ENCODE data around the gene TIRAP.

TIRAP gene

DNA sequence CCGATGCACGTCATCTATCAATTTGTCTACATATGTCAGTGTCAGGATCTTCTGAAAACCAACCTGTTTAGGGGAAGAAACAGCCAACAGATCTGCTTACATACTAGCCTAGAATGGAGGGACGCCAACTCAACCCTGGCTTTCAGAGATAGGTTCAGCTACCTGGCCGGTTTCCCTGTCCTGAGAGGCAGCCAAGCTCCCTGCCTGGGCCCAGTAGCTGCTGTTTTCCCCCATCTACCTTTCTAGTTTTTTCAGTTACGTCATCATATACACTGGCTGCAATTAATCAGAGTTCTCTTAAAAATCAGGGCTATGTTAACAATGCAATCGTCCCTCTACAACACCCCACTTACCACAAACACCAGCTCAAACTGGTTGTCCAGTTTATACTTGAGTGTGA, 15.2 kb upstream of the TIRAP start:
- peak overlapping the region; percentile 94 for H3K4me3 ChIP-seq (replicated peaks; ENCODE audit: low read depth, low read length)
- TF ChIP-seq, protein P1, sequence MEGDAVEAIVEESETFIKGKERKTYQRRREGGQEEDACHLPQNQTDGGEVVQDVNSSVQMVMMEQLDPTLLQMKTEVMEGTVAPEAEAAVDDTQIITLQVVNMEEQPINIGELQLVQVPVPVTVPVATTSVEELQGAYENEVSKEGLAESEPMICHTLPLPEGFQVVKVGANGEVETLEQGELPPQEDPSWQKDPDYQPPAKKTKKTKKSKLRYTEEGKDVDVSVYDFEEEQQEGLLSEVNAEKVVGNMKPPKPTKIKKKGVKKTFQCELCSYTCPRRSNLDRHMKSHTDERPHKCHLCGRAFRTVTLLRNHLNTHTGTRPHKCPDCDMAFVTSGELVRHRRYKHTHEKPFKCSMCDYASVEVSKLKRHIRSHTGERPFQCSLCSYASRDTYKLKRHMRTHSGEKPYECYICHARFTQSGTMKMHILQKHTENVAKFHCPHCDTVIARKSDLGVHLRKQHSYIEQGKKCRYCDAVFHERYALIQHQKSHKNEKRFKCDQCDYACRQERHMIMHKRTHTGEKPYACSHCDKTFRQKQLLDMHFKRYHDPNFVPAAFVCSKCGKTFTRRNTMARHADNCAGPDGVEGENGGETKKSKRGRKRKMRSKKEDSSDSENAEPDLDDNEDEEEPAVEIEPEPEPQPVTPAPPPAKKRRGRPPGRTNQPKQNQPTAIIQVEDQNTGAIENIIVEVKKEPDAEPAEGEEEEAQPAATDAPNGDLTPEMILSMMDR (IDR thresholded peaks at IDR 0.05; ENCODE audit: insufficient read depth, low read length, poor library complexity, severe bottlenecking), result no peak
- H3K36me3 ChIP-seq (ENCODE audit: control insufficient read depth, insufficient read depth, low read length), result peaks cover 39% of the 10 kb centered on the region
- no peak for DNase-seq (ENCODE audit: extremely low read depth, insufficient read length)
- no peaks in the 10 kb centered on the region for H3K27me3 ChIP-seq (replicated peaks; ENCODE audit: control insufficient read depth, insufficient read depth, low read length)

DNA sequence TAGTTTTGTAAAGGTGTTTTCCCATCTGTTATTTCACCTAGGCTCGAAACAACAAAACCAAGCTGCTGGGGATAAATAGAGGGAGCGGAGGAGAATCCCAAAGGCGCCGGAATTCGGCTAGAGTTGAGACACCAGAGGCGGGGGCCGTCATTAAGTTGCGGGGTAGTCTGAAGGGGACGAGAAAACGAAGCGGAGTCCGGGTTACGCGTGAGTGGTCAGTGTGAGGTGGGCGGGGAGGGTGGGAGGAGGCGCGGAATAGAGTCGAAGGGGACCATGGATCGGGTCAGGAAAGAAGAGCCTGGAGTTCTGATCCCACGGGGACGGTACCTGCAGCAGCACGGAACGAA, 14.6 kb upstream of the TIRAP start:
- H3K4me3 ChIP-seq (replicated peaks; ENCODE audit: low read depth, low read length), result peak overlapping the region; percentile 94
- TF ChIP-seq, protein P1 (IDR thresholded peaks at IDR 0.05; ENCODE audit: insufficient read depth, low read length, poor library complexity, severe bottlenecking), result no peak
- H3K36me3 ChIP-seq (ENCODE audit: control insufficient read depth, insufficient read depth, low read length), result peaks cover 41% of the 10 kb centered on the region
- H3K27me3 ChIP-seq (replicated peaks; ENCODE audit: control insufficient read depth, insufficient read depth, low read length), result no peaks in the 10 kb centered on the region
- DNase-seq (ENCODE audit: extremely low read depth, insufficient read length), result no peak

DNA sequence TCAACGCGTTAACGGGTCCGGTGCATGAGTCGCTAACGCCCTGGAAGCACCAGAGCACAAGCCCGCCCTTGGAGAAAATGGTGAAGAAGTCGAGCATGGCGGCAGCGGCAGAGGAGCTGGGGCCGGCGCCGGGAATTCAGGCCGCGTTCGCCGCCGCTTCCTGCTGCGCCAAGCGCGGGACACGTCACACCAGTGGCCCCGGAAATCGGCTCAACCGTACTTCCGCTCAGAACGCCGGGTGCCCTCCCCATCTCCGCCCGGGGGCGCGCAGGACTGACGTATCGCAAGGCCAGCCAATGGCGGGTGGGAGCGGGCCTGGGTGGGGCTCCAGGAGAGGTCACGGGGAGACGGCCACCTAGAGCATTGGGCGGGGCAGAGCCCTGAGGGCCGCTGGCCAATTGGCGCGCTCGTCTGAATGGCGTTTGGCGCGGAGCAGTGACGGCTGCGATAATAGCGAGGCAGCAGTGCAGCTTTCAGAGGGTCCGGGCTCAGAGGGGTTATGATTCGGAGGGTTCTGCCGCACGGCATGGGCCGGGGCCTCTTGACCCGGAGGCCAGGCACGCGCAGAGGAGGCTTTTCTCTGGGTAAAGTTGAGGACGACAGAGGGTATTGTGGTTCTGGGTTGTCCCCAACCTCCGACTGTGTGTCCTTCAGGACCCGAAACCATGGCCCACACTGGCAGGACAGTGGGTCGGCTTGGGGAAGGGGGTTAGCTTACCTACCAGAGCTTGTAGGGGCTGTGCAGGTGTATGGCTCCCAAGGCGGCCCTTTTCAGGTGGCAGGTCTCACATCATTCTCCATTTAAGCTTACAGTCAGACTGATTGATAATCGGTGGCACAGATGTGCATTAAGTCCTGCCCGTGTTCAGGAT, 13.9 kb upstream of the TIRAP start, which contains the start of the genes FOXRED1 and SRPRA:
Gene FOXRED1, plus strand, starts transcription at position 447 of the 872 bp plus-strand sequence. Its CDS starts 53 bp downstream, at position 500.
Gene SRPRA, minus strand, starts transcription at position 188 of the 872 bp plus-strand sequence. Its CDS starts 91 bp downstream, at position 97.
- peak within 1 kb of the TSS; percentile 94 for H3K4me3 ChIP-seq (replicated peaks; ENCODE audit: low read depth, low read length)
- no peaks in the 10 kb centered on the region for H3K27me3 ChIP-seq (replicated peaks; ENCODE audit: control insufficient read depth, insufficient read depth, low read length)
- peaks cover 37% of the 10 kb centered on the region for H3K36me3 ChIP-seq (ENCODE audit: control insufficient read depth, insufficient read depth, low read length)
- TF ChIP-seq, protein P1 (IDR thresholded peaks at IDR 0.05; ENCODE audit: insufficient read depth, low read length, poor library complexity, severe bottlenecking), result no peak
- DNase-seq (ENCODE audit: extremely low read depth, insufficient read length), result peak; percentile 99

DNA sequence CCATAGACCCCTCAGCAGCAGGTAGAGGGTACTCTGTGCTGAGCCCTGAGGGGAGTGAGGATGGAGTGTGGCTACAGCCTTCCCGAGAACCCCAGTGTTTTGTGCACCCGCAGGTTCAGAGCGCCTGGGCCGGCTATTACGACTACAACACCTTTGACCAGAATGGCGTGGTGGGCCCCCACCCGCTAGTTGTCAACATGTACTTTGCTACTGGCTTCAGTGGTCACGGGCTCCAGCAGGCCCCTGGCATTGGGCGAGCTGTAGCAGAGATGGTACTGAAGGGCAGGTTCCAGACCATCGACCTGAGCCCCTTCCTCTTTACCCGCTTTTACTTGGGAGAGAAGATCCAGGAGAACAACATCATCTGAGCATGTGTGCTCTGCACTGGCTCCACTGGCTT, 5.6 kb upstream of the TIRAP start:
- no peak for DNase-seq (ENCODE audit: extremely low read depth, insufficient read length)
- TF ChIP-seq, protein P1 (IDR thresholded peaks at IDR 0.05; ENCODE audit: insufficient read depth, low read length, poor library complexity, severe bottlenecking), result no peak

DNA sequence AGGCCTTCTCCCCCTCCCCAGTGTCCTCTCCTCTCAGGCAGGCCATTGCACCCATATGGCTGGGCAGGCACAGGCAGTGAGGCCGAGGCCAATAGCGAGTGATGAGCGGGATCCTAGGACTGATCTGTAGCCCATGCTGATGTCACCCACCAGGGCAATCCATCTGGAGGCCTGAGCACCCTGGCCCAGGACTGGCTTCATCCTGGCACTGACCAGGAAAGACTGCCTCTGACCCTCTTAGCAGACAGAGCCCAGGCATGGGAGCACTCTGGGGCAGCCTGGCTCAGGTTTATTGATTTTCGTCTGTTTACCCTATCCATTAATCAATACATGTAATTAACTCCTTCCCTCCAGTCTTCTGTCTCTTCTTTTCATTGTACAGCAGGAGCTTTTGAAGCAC, 5.1 kb upstream of the TIRAP start:
- H3K27me3 ChIP-seq (replicated peaks; ENCODE audit: control insufficient read depth, insufficient read depth, low read length), result no peaks in the 10 kb centered on the region
- TF ChIP-seq, protein P1 (IDR thresholded peaks at IDR 0.05; ENCODE audit: insufficient read depth, low read length, poor library complexity, severe bottlenecking), result no peak
- DNase-seq (ENCODE audit: extremely low read depth, insufficient read length), result no peak
- H3K36me3 ChIP-seq (ENCODE audit: control insufficient read depth, insufficient read depth, low read length), result peaks cover 29% of the 10 kb centered on the region
- no peak overlapping the region for H3K4me3 ChIP-seq (replicated peaks; ENCODE audit: low read depth, low read length)

More for the DNA sequence above, 5.6 kb upstream of the TIRAP start:
- Histone ChIP-seq H3K27me3 (replicated peaks; ENCODE audit: control insufficient read depth, insufficient read depth, low read length) (no peaks in the 10 kb centered on the region), H3K36me3 (ENCODE audit: control insufficient read depth, insufficient read depth, low read length) (peaks cover 29% of the 10 kb centered on the region), H3K4me3 (replicated peaks; ENCODE audit: low read depth, low read length) (no peak overlapping the region)
